Thoracic aorta (tissue), 2 donors: ENCODE measurements around the gene ZMAT5. TPM values are rescaled to one million over a fixed set of nuclear protein-coding genes. Genes with fewer than 3 reads are reported as not detected.

Experiments
- ATAC-seq: fragments of 150-250 bp; one replicate; pipeline ENCODE4 v1.8.0; 2017; ENCODE audit warnings: low read depth; ENCODE audit not compliant: insufficient number of reproducible peaks, low FRiP score
- DNase-seq: peaks from one replicate; pipeline ENCODE4 v3.0.0-alpha.2; 2020; ENCODE audit warnings: low spot score
- H3K27ac ChIP-seq, 2 donors: fragments of 200-600 bp; sonication (generic); 1 replicate in 1 of 2; 2 replicates in 1 of 2; pipeline ENCODE4 v1.5.1; 2016; ENCODE audit warnings: mild to moderate bottlenecking in 2 of 2, moderate library complexity in 2 of 2
- H3K27me3 ChIP-seq: fragments of 200-600 bp; sonication (generic); replicated peaks from 2 replicates; pipeline ENCODE4 v1.6.0; 2016; ENCODE audit warnings: mild to moderate bottlenecking; ENCODE audit not compliant: insufficient read depth
- H3K36me3 ChIP-seq: fragments of 200-600 bp; sonication (generic); one replicate; pipeline ENCODE4 v1.5.1; 2016
- H3K4me1 ChIP-seq, 2 donors: fragments of 200-600 bp; sonication (generic); 1 replicate in 1 of 2; 2 replicates in 1 of 2; pipeline versions ENCODE4 v1.5.1 to v1.6.0; 2016; ENCODE audit warnings: low read depth in 2 of 2, mild to moderate bottlenecking in 1 of 2; ENCODE audit not compliant: control insufficient read depth in 1 of 2
- H3K4me3 ChIP-seq: fragments of 200-600 bp; sonication (generic); 2 replicates; pipeline ENCODE4 v1.5.1; 2016; ENCODE audit warnings: mild to moderate bottlenecking
- H3K9me3 ChIP-seq: fragments of 200-600 bp; sonication (generic); 2 replicates; pipeline ENCODE4 v1.5.1; 2016
- CTCF ChIP-seq: fragments of 200-600 bp; sonication (generic); IDR thresholded peaks from one replicate; pipeline ENCODE4 v1.5.1; 2019; ENCODE audit warnings: antibody characterized with exemption
- total RNA-seq, 2 donors: library from RNA; depleted of rRNA; stranded (reverse); fragments of >200 nt; gene quantifications; one replicate each; pipeline versions ENCODE4 v1.1.0 to v1.2.3, GENCODE V29; 2016

Gene ZMAT5
- total RNA-seq, 2 donors from 2014 or later = 11.0 to 26.8 TPM

- no peak overlapping the region for H3K27ac ChIP-seq
- H3K4me3 ChIP-seq = no peak overlapping the region
- no peaks in the 10 kb centered on the region for H3K27me3 ChIP-seq
- DNase-seq (no peak), ATAC-seq (no peak)
- no peaks in the 10 kb centered on the region for H3K9me3 ChIP-seq
- TF ChIP-seq CTCF = no peak
- H3K36me3 ChIP-seq = peaks cover 15% of the 10 kb centered on the region
- no peaks in the 10 kb centered on the region for H3K4me1 ChIP-seq
Measured at GRCh38 chr22:29737251-29738117, 29.3 kb downstream of the ZMAT5 start.

- no peaks in the 10 kb centered on the region for H3K4me1 ChIP-seq
- H3K27me3 ChIP-seq = no peaks in the 10 kb centered on the region
- peaks cover 12% of the 10 kb centered on the region for H3K36me3 ChIP-seq
- DNase-seq (no peak), ATAC-seq (no peak)
- no peak overlapping the region for H3K27ac ChIP-seq
- no peak overlapping the region for H3K4me3 ChIP-seq
- H3K9me3 ChIP-seq = no peaks in the 10 kb centered on the region
- no peak for TF ChIP-seq CTCF
Measured at GRCh38 chr22:29735416-29735815, 31.4 kb downstream of the ZMAT5 start.

GRCh38 chr22:29734838-29735237 is 32.0 kb downstream of the ZMAT5 start:
- H3K4me1 ChIP-seq = no peaks in the 10 kb centered on the region
- no peak for TF ChIP-seq CTCF
- no peaks in the 10 kb centered on the region for H3K9me3 ChIP-seq
- H3K27ac ChIP-seq = no peak overlapping the region
- ATAC-seq = no peak
- no peak for DNase-seq
- no peaks in the 10 kb centered on the region for H3K27me3 ChIP-seq
- peaks cover 12% of the 10 kb centered on the region for H3K36me3 ChIP-seq
- no peak overlapping the region for H3K4me3 ChIP-seq

GRCh38 chr22:29734406-29734805 is 32.4 kb downstream of the ZMAT5 start:
- no peak overlapping the region for H3K27ac ChIP-seq
- ATAC-seq (no peak), DNase-seq (no peak)
- no peaks in the 10 kb centered on the region for H3K4me1 ChIP-seq
- no peak for TF ChIP-seq CTCF
- H3K36me3 ChIP-seq = peaks cover 12% of the 10 kb centered on the region
- H3K9me3 ChIP-seq = no peaks in the 10 kb centered on the region
- H3K27me3 ChIP-seq = no peaks in the 10 kb centered on the region
- H3K4me3 ChIP-seq = no peak overlapping the region

- no peak for ATAC-seq
- no peak for DNase-seq
- peaks cover 12% of the 10 kb centered on the region for H3K36me3 ChIP-seq
- no peaks in the 10 kb centered on the region for H3K9me3 ChIP-seq
- no peaks in the 10 kb centered on the region for H3K4me1 ChIP-seq
- H3K27ac ChIP-seq = no peak overlapping the region
- TF ChIP-seq CTCF = no peak
- H3K27me3 ChIP-seq = no peaks in the 10 kb centered on the region
- H3K4me3 ChIP-seq = no peak overlapping the region
Measured at GRCh38 chr22:29733362-29734201, 33.2 kb downstream of the ZMAT5 start.
